PFSK-1 (cell line): ENCODE measurements around the gene BRME1.

Experiments used
- POLR2AphosphoS5 ChIP-seq: IDR thresholded peaks from 2 replicates; pipeline ENCODE4 v1.6.1; 2012; ENCODE audit warnings: low read depth, mild to moderate bottlenecking, control low read depth, low read length, moderate library complexity
- SIN3A ChIP-seq: IDR thresholded peaks from 2 replicates; pipeline ENCODE4 v1.6.1; 2012; ENCODE audit warnings: mild to moderate bottlenecking, low read length, moderate library complexity, borderline replicate concordance; ENCODE audit not compliant: insufficient read depth
- TAF1 ChIP-seq: IDR thresholded peaks from 2 replicates; pipeline ENCODE4 v1.6.1; 2012; ENCODE audit warnings: low read length, control low read depth, borderline replicate concordance; ENCODE audit not compliant: insufficient read depth
- TF ChIP-seq, protein P1 (sequence below), 2 experiments: IDR thresholded peaks; 2 replicates each; pipeline versions ENCODE4 v1.6.1 to v1.8.0; 2011 to 2012; ENCODE audit warnings: low read depth in 2 of 2, low read length in 2 of 2, control low read depth in 1 of 2, inconsistent platforms in 1 of 2, mild to moderate bottlenecking in 1 of 2, moderate library complexity in 1 of 2; ENCODE audit not compliant: insufficient read depth in 1 of 2

DNA sequence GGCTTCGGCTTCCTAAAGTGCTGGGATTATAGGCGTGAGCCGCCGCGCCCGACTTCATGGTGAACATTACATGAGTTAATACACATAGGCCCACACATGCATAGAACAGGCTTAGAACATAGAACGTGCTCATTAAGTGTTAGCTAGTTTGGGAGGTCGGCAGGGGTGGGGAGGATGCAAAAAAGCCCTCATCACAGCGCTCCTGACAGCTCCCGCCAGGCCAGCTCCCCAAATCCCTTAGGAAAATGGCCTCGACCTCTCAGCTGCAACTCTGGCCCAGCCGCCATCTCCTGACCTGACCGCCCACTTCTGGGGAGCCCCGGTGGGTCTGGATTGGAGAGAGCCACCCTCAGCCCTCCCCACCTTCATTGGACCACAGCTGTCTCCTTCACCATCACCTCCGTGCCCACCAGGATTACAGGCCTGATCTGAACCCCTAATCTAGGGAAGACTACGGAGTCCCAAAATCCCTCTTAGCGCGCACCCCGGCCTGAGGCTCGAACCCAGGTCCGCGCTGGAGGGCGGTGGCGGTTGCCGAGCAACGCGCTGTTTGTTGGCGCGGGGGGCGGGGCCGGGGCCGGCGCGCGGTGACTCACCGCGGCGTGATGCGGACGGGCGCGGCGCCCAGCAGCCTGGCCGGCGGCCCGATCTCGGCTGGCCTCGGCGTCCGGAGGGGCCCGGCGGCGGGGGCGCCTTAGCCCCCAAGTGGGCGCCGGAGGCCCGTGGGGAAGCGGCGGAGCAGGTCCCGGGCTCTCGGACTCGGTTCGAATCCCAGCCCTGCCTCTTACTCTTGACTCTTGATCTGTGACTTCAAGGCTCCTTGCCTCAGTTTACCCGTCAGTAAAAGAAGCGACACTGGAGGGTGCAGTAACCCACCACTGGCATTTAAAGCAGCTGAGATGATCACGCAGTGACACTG lies 55.7 kb downstream of the BRME1 start:
- TF ChIP-seq POLR2AphosphoS5 = no peak
- TF ChIP-seq, protein P1, sequence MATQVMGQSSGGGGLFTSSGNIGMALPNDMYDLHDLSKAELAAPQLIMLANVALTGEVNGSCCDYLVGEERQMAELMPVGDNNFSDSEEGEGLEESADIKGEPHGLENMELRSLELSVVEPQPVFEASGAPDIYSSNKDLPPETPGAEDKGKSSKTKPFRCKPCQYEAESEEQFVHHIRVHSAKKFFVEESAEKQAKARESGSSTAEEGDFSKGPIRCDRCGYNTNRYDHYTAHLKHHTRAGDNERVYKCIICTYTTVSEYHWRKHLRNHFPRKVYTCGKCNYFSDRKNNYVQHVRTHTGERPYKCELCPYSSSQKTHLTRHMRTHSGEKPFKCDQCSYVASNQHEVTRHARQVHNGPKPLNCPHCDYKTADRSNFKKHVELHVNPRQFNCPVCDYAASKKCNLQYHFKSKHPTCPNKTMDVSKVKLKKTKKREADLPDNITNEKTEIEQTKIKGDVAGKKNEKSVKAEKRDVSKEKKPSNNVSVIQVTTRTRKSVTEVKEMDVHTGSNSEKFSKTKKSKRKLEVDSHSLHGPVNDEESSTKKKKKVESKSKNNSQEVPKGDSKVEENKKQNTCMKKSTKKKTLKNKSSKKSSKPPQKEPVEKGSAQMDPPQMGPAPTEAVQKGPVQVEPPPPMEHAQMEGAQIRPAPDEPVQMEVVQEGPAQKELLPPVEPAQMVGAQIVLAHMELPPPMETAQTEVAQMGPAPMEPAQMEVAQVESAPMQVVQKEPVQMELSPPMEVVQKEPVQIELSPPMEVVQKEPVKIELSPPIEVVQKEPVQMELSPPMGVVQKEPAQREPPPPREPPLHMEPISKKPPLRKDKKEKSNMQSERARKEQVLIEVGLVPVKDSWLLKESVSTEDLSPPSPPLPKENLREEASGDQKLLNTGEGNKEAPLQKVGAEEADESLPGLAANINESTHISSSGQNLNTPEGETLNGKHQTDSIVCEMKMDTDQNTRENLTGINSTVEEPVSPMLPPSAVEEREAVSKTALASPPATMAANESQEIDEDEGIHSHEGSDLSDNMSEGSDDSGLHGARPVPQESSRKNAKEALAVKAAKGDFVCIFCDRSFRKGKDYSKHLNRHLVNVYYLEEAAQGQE (IDR thresholded peaks at IDR 0.05; ENCODE audit: insufficient read depth in 1 of 2, low read depth in 2 of 2, low read length in 2 of 2) = no peak
- TF ChIP-seq SIN3A = no peak
- TF ChIP-seq TAF1 = no peak
